Fibroblast of lung (primary cell): Measurements from ENCODE around the gene HOXB7. TPM values are rescaled to one million over a fixed set of nuclear protein-coding genes. Genes with fewer than 3 reads are reported as not detected.

Source experiments
- DNase-seq, 2 donors: peaks; one replicate each; pipeline versions ENCODE4 v3.0.0 to v3.0.0-alpha.2; 2010; ENCODE audit warnings: low read depth in 2 of 2
- H2AFZ ChIP-seq: 2 replicates; pipeline ENCODE4 v1.5.1; 2012; ENCODE audit warnings: low read length, control low read depth, inconsistent platforms
- H3K27ac ChIP-seq: 2 replicates; pipeline ENCODE4 v1.5.1; 2011; ENCODE audit warnings: low read length, control low read depth; ENCODE audit not compliant: insufficient read depth
- H3K27me3 ChIP-seq: 2 replicates; pipeline ENCODE4 v1.5.1; 2011; ENCODE audit warnings: mild to moderate bottlenecking, low read length; ENCODE audit not compliant: control insufficient read depth, insufficient read depth
- H3K36me3 ChIP-seq: 2 replicates; pipeline ENCODE4 v1.5.1; 2011; ENCODE audit warnings: low read length; ENCODE audit not compliant: control insufficient read depth, insufficient read depth
- H3K4me1 ChIP-seq: 2 replicates; pipeline ENCODE4 v1.5.1; 2011; ENCODE audit warnings: low read length; ENCODE audit not compliant: control insufficient read depth, insufficient read depth; ENCODE audit errors: extremely low read depth
- H3K4me2 ChIP-seq: 2 replicates; pipeline ENCODE4 v1.5.1; 2011; ENCODE audit warnings: low read length, control low read depth; ENCODE audit not compliant: insufficient read depth; ENCODE audit errors: extremely low read depth
- H3K4me3 ChIP-seq, 4 experiments: fragments of 200-600 bp in 1 of 4; sonication (generic) in 1 of 4; replicated peaks in 1 of 4; 2 replicates each; pipeline ENCODE4 v1.5.1; 2011 to 2016; ENCODE audit warnings: low read length in 4 of 4, low read depth in 3 of 4, mild to moderate bottlenecking in 3 of 4, control low read depth in 2 of 4, inconsistent platforms in 1 of 4, mixed read lengths in 1 of 4; ENCODE audit not compliant: insufficient read depth in 1 of 4; ENCODE audit errors: control extremely low read depth in 1 of 4
- H3K79me2 ChIP-seq: 2 replicates; pipeline ENCODE4 v1.5.1; 2012; ENCODE audit warnings: mild to moderate bottlenecking, low read length, inconsistent platforms; ENCODE audit not compliant: control insufficient read depth, insufficient read depth
- H3K9ac ChIP-seq: 2 replicates; pipeline ENCODE4 v1.5.1; 2011; ENCODE audit warnings: mild to moderate bottlenecking, low read length, control low read depth; ENCODE audit not compliant: insufficient read depth
- H3K9me3 ChIP-seq: 2 replicates; pipeline ENCODE4 v1.5.1; 2012; ENCODE audit warnings: low read depth, low read length; ENCODE audit not compliant: control insufficient read depth, insufficient read depth
- H4K20me1 ChIP-seq: 2 replicates; pipeline ENCODE4 v1.5.1; 2011; ENCODE audit warnings: low read length; ENCODE audit not compliant: control insufficient read depth, insufficient read depth; ENCODE audit errors: extremely low read depth
- CTCF ChIP-seq, 2 donors: IDR thresholded peaks in 1 of 2; conservative IDR thresholded peaks in 1 of 2; 1 replicate in 1 of 2; 2 replicates in 1 of 2; pipeline ENCODE4 v1.5.1; 2011 to 2012; ENCODE audit warnings: low read length in 2 of 2, control low read depth in 1 of 2, inconsistent platforms in 1 of 2, low read depth in 1 of 2, mild to moderate bottlenecking in 1 of 2
- EZH2 ChIP-seq: IDR thresholded peaks from 2 replicates; pipeline ENCODE4 v1.5.1; 2012; ENCODE audit warnings: low read length, control low read depth, mild to moderate bottlenecking; ENCODE audit errors: missing control alignments
- polyA plus RNA-seq, 2 donors: library from polyadenylated mRNA; depleted of rRNA in 1 of 2; stranded (reverse) in 1 of 2; unstranded in 1 of 2; fragments of >200 nt; gene quantifications; 2 replicates each; pipeline ENCODE4 v1.2.1, GENCODE V29; 2011 to 2012; ENCODE audit warnings: missing spikeins in 1 of 2
- total RNA-seq: library from RNA; depleted of rRNA; stranded (reverse); fragments of >200 nt; gene quantifications from 2 replicates; pipeline ENCODE4 v1.2.1, GENCODE V29; 2014

HOXB7 gene
- total and polyA plus RNA-seq, 2 donors (not counting 1 experiment from before 2014, with no cell fraction given), result 7.4 to 12.7 TPM

GRCh38 chr17:48566717-48567116 is 44.1 kb downstream of the HOXB7 start:
- Histone ChIP-seq H3K27me3 (no peaks in the 10 kb centered on the region), H3K9ac (no peak overlapping the region), H3K27ac (peak overlapping the region; percentile 86), H4K20me1 (no peaks in the 10 kb centered on the region), H3K36me3 (peaks cover 12% of the 10 kb centered on the region), H3K4me3 (peak overlapping the region in 2 of 4 experiments; percentile 7 to 98), H3K79me2 (peaks cover 99% of the 10 kb centered on the region), H3K9me3 (no peaks in the 10 kb centered on the region), H2AFZ (no peak overlapping the region), H3K4me1 (peaks cover 40% of the 10 kb centered on the region), H3K4me2 (peak overlapping the region; percentile 90)
- DNase-seq, result no peak
- no peak for TF ChIP-seq EZH2
- TF ChIP-seq CTCF (conservative IDR thresholded peaks at IDR 0.05 in 1 of 2, IDR thresholded peaks at IDR 0.05 in 1 of 2; ENCODE audit: low read depth in 1 of 2, low read length in 2 of 2), result no peak

GRCh38 chr17:48565925-48566710 is 44.7 kb downstream of the HOXB7 start:
- H2AFZ ChIP-seq, result no peak overlapping the region
- H3K27me3 ChIP-seq, result no peaks in the 10 kb centered on the region
- H3K27ac ChIP-seq, result peak overlapping the region; percentile 86
- no peak for TF ChIP-seq CTCF (conservative IDR thresholded peaks at IDR 0.05 in 1 of 2, IDR thresholded peaks at IDR 0.05 in 1 of 2; ENCODE audit: low read depth in 1 of 2, low read length in 2 of 2)
- TF ChIP-seq EZH2, result no peak
- peaks cover 13% of the 10 kb centered on the region for H3K36me3 ChIP-seq
- H3K4me3 ChIP-seq, result peak overlapping the region in 2 of 4 experiments; percentile 53 to 98
- peaks cover 99% of the 10 kb centered on the region for H3K79me2 ChIP-seq
- H4K20me1 ChIP-seq, result no peaks in the 10 kb centered on the region
- no peak overlapping the region for H3K9ac ChIP-seq
- no peaks in the 10 kb centered on the region for H3K9me3 ChIP-seq
- H3K4me2 ChIP-seq, result peak overlapping the region; percentile 90
- peak; percentile 42 to 52 for DNase-seq
- peaks cover 42% of the 10 kb centered on the region for H3K4me1 ChIP-seq

- Histone ChIP-seq H3K36me3 (peaks cover 13% of the 10 kb centered on the region), H3K4me2 (peak overlapping the region; percentile 95), H4K20me1 (no peaks in the 10 kb centered on the region), H3K9ac (no peak overlapping the region), H3K9me3 (no peaks in the 10 kb centered on the region), H3K27me3 (no peaks in the 10 kb centered on the region), H2AFZ (no peak overlapping the region), H3K27ac (peak overlapping the region; percentile 86), H3K4me3 (peak overlapping the region; percentile 53 to 98 (median 63)), H3K79me2 (peaks cover 99% of the 10 kb centered on the region), H3K4me1 (peaks cover 47% of the 10 kb centered on the region)
- no peak for TF ChIP-seq EZH2
- no peak for TF ChIP-seq CTCF (conservative IDR thresholded peaks at IDR 0.05 in 1 of 2, IDR thresholded peaks at IDR 0.05 in 1 of 2; ENCODE audit: low read depth in 1 of 2, low read length in 2 of 2)
- peak; percentile 38 to 75 for DNase-seq
These were observed 45.7 kb downstream of the HOXB7 start for GRCh38 chr17:48565022-48565554.
